ENCODE measurements around the gene BIRC2.

DNA sequence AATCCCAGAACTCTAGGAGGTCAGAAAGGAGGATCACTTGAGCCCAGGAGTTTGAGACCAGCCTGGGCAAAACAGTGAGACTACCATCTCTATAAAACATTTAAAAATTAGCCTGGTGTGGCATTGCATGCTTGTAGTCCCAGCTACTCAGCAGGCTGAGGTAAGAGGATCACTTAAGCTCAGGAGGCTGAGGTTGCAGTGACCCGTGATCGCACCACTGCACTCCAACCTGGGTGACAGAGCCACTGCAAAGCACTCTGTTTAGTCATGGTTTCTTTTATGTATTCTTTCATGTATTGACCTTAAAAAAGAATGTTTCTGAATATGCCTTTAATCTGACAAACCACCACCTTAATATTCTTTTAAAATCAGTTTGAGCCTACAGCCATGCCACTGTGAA, 52.2 kb downstream of the BIRC2 start:
- TF ChIP-seq, protein P1, sequence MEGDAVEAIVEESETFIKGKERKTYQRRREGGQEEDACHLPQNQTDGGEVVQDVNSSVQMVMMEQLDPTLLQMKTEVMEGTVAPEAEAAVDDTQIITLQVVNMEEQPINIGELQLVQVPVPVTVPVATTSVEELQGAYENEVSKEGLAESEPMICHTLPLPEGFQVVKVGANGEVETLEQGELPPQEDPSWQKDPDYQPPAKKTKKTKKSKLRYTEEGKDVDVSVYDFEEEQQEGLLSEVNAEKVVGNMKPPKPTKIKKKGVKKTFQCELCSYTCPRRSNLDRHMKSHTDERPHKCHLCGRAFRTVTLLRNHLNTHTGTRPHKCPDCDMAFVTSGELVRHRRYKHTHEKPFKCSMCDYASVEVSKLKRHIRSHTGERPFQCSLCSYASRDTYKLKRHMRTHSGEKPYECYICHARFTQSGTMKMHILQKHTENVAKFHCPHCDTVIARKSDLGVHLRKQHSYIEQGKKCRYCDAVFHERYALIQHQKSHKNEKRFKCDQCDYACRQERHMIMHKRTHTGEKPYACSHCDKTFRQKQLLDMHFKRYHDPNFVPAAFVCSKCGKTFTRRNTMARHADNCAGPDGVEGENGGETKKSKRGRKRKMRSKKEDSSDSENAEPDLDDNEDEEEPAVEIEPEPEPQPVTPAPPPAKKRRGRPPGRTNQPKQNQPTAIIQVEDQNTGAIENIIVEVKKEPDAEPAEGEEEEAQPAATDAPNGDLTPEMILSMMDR (IDR thresholded peaks at IDR 0.05), result no peak
- no peak for TF ChIP-seq POLR2AphosphoS5 (IDR thresholded peaks at IDR 0.05)
- TF ChIP-seq POLR2A (IDR thresholded peaks at IDR 0.05), result no peak

All from stomach (tissue), 4 donors.